ENCODE results near the gene SHC3. TPM values are rescaled to one million over a fixed set of nuclear protein-coding genes. Genes with fewer than 3 reads are reported as not detected.

The SHC3 gene
- polyA plus RNA-seq, 3 donors: not detected

DNA sequence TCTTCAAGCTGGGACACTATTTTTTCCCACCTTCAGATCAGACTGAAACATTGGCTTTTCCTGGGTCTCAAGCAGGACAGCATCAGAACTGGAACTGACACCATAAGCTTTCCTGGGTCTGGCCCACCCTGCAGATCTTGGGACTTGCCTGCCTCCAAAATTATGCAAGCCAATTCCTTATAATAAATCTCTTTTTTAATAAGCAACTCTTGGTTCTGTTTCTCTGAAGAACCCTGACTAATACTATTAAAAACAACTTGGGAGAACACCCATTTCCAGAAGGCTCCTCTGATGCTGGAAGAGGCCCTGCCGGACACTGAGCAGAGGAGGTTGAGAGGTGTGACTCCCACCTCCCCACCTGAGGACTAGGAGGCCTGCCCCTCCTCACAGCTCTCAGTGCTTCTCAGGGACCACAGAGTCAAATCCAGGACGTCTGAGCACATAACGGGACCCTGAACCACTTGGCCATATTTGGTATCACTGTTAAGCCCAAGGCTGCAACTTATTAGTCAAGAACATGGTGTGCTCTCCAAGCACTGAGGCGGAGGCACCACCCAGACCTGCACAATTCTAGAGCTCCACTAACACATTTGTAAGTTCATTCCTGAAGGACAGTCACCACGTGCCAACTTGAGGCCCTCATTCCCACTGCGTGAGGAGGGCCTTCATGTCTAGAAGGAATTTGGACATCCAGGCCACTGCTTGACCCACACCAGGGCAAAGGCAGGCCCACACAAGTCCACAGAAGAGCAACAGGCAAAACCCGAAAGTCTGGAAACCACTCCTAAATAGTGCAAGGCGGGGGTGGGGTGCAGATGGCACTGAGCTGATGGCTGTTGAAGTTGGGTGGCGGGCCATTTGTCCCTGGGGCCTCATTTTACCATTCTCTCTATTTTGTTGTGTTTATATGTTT is 9.5 kb downstream of the SHC3 start:
- Mint-ChIP-seq H3K9me3 (peaks cover 0 to 5% (median 0%) of the 10 kb centered on the region in 7 donors), H3K27ac (no peak overlapping the region), H3K4me3 (peak overlapping the region in 1 of 2 donors; percentile 20), H3K36me3 (no peaks in the 10 kb centered on the region), H3K27me3 (ENCODE audit: low read depth in 3 of 3) (peaks cover 7 to 30% (median 24%) of the 10 kb centered on the region in 3 donors), H3K4me1 (no peaks in the 10 kb centered on the region)
- 95% methylated on average over 6 of the region's 9 CpGs for WGBS (ENCODE audit: insufficient coverage)
- Histone ChIP-seq H3K4me1 (ENCODE audit: control insufficient read depth in 1 of 2, insufficient read depth in 2 of 2, low read length in 2 of 2) (no peaks in the 10 kb centered on the region), H3K79me2 (ENCODE audit: insufficient read depth, low read length) (no peaks in the 10 kb centered on the region), H2AFZ (ENCODE audit: insufficient read depth, low read depth, low read length, poor library complexity, severe bottlenecking) (no peak overlapping the region), H4K20me1 (ENCODE audit: insufficient read depth, low read length) (no peaks in the 10 kb centered on the region), H3K27ac (ENCODE audit: low read depth in 1 of 2, low read length in 2 of 2) (no peak overlapping the region), H3K4me3 (replicated peaks in 1 of 3; ENCODE audit: low read depth in 2 of 3, low read length in 3 of 3) (no peak overlapping the region), H3K36me3 (replicated peaks in 1 of 2; ENCODE audit: control insufficient read depth in 1 of 2, insufficient read depth in 2 of 2, low read length in 2 of 2) (no peaks in the 10 kb centered on the region), H3K4me2 (replicated peaks; ENCODE audit: extremely low read depth, low read length, poor library complexity, severe bottlenecking) (no peak overlapping the region), H3K9ac (ENCODE audit: insufficient read depth, low read length, poor library complexity, severe bottlenecking) (no peak overlapping the region), H3K27me3 (ENCODE audit: control insufficient read depth in 2 of 2, insufficient read depth in 2 of 2, low read length in 2 of 2) (peaks cover 0 to 12% of the 10 kb centered on the region in 2 donors), H3K9me3 (replicated peaks in 1 of 2; ENCODE audit: control insufficient read depth in 1 of 2, insufficient read depth in 1 of 2, low read length in 2 of 2) (no peaks in the 10 kb centered on the region)
- DNase-seq: no peak
- intact Hi-C loops (cut with micrococcal nuclease): no loop called here
- TF ChIP-seq, protein P1, sequence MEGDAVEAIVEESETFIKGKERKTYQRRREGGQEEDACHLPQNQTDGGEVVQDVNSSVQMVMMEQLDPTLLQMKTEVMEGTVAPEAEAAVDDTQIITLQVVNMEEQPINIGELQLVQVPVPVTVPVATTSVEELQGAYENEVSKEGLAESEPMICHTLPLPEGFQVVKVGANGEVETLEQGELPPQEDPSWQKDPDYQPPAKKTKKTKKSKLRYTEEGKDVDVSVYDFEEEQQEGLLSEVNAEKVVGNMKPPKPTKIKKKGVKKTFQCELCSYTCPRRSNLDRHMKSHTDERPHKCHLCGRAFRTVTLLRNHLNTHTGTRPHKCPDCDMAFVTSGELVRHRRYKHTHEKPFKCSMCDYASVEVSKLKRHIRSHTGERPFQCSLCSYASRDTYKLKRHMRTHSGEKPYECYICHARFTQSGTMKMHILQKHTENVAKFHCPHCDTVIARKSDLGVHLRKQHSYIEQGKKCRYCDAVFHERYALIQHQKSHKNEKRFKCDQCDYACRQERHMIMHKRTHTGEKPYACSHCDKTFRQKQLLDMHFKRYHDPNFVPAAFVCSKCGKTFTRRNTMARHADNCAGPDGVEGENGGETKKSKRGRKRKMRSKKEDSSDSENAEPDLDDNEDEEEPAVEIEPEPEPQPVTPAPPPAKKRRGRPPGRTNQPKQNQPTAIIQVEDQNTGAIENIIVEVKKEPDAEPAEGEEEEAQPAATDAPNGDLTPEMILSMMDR (IDR thresholded peaks at IDR 0.05): no peak

DNA sequence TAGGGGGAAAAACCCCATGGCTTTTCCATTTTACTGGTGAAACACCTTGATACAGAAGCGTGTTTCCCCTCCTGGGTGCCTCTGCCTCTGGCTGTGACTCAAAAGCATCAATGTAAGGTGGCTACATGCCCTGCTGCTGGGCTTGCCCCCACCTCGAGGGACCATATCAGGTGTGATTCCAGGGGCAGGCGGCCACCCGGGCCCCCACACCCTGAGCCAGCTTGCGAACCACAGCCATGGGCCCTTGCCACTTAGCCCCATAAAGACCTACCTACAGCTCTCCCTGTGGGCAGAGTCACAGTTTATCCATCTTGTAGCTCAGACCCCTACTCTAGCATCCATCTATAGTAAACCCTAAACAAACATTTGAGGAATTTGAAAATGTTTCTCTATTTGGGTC is 10.8 kb downstream of the SHC3 start:
- Mint-ChIP-seq H3K36me3 (no peaks in the 10 kb centered on the region), H3K4me3 (peak overlapping the region in 1 of 2 donors; percentile 32)
- WGBS (ENCODE audit: insufficient coverage): 89% methylated on average over 5 of the region's 5 CpGs

More for the DNA sequence above, 10.8 kb downstream of the SHC3 start:
- no peak overlapping the region for H3K4me2 ChIP-seq (replicated peaks; ENCODE audit: extremely low read depth, low read length, poor library complexity, severe bottlenecking)
- H3K27me3 Mint-ChIP-seq (ENCODE audit: low read depth in 3 of 3): peaks cover 6 to 23% (median 19%) of the 10 kb centered on the region in 3 donors
- no peak overlapping the region for H3K9ac ChIP-seq (ENCODE audit: insufficient read depth, low read length, poor library complexity, severe bottlenecking)
- H4K20me1 ChIP-seq (ENCODE audit: insufficient read depth, low read length): no peaks in the 10 kb centered on the region
- peaks cover 0 to 5% (median 0%) of the 10 kb centered on the region in 7 donors for H3K9me3 Mint-ChIP-seq
- no peak overlapping the region for H3K4me3 ChIP-seq (replicated peaks in 1 of 3; ENCODE audit: low read depth in 2 of 3, low read length in 3 of 3)
- H3K9me3 ChIP-seq (replicated peaks in 1 of 2; ENCODE audit: control insufficient read depth in 1 of 2, insufficient read depth in 1 of 2, low read length in 2 of 2): no peaks in the 10 kb centered on the region
- H3K27ac Mint-ChIP-seq: no peak overlapping the region
- no peaks in the 10 kb centered on the region for H3K4me1 ChIP-seq (ENCODE audit: control insufficient read depth in 1 of 2, insufficient read depth in 2 of 2, low read length in 2 of 2)
- no peaks in the 10 kb centered on the region for H3K36me3 ChIP-seq (replicated peaks in 1 of 2; ENCODE audit: control insufficient read depth in 1 of 2, insufficient read depth in 2 of 2, low read length in 2 of 2)
- intact Hi-C loops (cut with micrococcal nuclease): no loop called here
- TF ChIP-seq, protein P1 (IDR thresholded peaks at IDR 0.05): no peak
- no peak for DNase-seq
- H2AFZ ChIP-seq (ENCODE audit: insufficient read depth, low read depth, low read length, poor library complexity, severe bottlenecking): no peak overlapping the region
- H3K79me2 ChIP-seq (ENCODE audit: insufficient read depth, low read length): no peaks in the 10 kb centered on the region
- H3K27me3 ChIP-seq (ENCODE audit: control insufficient read depth in 2 of 2, insufficient read depth in 2 of 2, low read length in 2 of 2): peaks cover 0 to 4% of the 10 kb centered on the region in 2 donors
- no peak overlapping the region for H3K27ac ChIP-seq (ENCODE audit: low read depth in 1 of 2, low read length in 2 of 2)
- H3K4me1 Mint-ChIP-seq: no peaks in the 10 kb centered on the region
